Activated CD4-positive, alpha-beta T cell treated with anti-CD3 and anti-CD28 coated beads for 48 hours (primary cell): ENCODE data around the gene BLCAP.
"Not testable (repeated sequence)": the region's sequence is repeated elsewhere in the genome, so short reads cannot be mapped to it uniquely, and the experiment has no call there.

Source experiments
- DNase-seq: peaks from one replicate; pipeline ENCODE4 v3.0.0-alpha.2; 2020

The BLCAP gene, protein sequence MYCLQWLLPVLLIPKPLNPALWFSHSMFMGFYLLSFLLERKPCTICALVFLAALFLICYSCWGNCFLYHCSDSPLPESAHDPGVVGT

DNA sequence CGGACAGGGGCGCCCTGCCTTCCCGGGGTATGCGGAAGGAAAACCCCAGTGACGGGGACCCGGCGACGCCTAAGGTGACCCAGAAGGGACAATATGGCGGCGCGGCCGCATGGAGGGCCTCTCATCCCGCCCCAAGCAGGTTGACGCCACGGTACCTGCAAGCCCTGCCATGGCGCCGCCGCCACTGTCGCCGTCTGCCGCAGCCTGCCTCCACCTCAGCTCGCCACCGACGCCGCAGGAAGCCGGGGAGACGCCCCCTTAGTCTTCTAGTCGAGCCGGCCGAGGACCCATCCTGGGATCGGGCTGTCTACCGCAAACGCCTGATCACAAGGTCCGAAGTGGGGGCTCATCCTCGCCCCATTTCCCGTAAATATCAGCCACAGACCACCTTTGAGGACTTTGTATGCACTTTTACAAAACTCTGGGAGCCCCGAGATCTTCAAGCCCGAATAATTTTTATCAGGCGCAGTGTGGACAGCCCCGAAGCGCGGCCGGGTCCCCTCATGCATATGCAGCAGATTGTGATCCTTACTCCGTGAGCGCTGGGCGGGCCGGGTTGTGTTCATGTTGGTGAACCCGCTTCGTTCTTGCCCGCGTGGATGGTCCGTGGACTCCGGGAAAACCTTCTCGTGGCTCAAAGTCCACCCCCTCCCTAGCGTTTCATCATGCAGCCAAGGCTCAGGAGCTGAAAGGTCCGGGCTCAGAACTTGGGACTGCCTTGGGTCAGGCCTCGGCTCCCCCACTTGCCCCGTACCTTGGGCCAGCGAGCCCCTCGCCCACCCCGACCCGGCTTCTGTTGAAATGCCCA, at the start of gene BLCAP:
BLCAP (minus strand) TSS at position 239 of the 808 bp plus-strand sequence. CDS start 8,702 bp downstream, outside the sequence.
- DNase-seq: peak; percentile 93

DNA sequence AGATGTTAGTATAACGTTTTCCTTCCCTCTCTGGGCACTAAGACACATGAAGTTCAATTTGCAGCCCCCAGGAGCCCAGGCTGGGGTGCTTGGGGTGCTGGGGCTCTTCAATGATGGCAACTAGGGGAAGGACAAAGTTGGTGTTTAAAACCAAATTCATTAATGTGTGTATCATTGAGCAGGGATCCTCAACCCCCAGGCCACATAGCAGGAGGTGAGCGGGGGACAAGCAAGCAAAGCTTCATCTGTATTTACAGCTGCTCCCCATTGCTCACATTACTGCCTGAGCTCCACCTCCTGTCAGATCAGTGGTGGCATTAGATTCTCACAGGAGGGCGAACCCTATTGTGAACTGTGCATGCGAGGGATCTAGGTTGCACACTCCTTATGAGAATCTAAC, 49.8 kb upstream of the BLCAP start:
- DNase-seq: not testable (repeated sequence)

DNA sequence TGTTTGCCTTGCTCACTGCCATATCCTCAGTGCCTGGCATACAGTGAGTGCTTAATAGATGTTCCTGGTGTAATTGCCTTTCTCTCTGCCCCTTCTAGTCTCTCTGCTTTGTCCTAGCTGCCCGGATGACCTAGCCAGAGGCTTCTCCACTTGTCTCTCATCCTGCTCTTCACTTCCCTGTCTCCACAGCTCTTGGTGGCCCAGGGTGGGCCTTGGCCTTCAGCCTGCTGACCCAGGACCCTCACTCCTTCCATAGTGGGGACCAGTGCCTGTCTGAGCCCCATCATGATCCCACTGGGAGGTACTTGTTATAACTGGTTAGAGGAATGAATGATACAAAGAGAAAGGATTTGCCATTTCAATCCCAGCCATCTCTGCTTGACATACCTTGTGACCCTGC, 49.2 kb upstream of the BLCAP start:
- no peak for DNase-seq

DNA sequence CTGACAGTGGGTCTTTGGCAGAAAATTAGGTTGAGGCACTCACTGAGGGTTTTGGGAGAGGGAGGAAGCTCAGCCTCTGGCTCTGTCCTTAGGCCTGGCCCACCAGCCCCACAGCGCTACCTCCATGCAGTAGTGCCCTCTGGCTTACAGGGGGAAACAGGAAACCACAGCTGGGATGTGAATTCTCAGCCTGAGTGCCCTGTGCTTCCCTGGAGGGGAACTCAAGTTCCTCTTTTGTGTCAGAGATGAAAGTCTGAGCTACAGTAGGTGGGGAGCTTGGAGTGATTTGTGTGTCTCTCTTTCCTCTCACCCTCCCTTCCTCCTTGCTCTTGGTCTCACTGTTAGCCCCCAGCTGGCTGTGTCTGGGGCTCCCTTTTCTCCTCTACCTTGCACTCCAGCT, 48.2 kb upstream of the BLCAP start:
- no peak for DNase-seq

DNA sequence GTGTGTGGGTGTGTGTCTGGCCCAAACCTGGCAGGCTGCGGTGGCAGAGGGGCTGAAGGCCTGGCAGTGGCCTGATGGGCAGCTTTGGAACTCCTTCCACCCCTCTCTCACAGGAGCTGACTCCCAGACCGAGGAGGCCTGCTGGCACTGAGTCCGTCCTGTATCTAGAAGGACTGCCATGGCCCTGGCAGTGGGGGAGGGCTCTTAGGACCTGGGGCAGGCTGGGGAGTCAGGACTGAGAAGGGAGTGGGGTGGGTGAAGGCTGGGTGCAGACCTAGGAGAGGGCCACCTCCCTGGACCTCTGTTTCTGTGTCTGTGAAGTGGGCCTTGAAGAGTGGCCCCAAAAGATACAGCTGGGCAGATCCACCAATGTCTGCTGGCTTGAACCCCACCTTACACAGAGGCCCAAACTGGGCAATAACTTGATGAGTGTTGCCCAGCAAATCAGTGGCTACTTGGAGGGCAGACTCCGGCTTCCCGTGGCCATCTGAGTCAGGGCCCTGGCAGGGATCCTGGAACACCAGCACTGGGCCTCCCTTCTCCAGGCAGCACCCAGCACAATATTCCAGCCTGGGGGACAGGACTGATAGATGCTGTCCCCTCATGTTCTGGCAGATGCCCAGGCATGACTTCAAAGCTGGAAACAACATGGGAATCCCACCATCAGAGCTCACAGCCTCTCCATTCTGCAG, 46.7 kb upstream of the BLCAP start:
- DNase-seq: no peak

DNA sequence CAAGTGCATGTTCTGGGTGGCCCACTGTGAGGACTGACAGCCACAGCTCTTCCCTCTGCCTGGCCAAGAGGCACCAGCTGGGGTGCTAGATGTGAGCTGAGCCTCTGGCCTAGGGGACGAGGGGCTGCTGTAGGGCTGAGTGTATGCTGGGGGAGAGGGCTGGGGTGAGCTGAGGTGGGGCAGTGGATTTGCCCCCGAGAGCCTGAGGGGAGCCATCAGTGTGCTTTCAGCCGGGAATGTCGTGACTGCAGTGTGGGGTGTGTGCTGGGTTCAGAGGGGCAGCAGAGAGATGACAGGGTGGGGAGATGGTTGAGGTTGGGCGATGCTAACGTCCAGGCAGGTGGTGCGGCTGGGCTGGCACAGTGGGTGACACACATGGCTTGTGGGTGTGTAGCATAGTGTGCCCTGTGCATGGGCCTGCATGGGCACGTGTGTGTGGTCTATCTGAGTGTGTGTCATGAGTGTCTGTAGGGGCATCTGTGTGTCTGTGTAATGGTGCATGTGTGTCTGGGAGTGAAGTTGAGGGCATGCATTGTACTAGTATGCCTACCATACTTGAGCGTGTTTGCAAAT, 46.0 kb upstream of the BLCAP start:
- DNase-seq: no peak

DNA sequence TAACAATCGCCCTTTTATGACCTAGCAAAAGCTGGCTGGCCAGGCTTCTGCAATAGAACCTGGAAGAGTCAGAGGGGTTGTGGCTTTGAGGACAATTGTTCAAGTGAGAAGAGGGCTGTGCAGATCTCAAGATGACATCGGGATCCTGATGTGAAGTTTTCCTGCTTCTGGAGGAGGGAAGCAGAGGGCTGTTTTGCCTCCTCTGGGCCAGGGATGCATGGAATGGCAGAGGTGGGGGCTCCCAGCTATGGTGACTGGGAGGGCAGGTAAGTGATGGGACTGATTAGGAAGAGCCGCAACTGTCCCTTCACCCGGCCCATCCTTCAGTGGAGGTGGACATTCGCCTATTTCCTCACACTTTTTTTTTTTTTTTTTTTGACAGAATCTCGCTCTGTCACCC, 43.4 kb upstream of the BLCAP start:
- no peak for DNase-seq

DNA sequence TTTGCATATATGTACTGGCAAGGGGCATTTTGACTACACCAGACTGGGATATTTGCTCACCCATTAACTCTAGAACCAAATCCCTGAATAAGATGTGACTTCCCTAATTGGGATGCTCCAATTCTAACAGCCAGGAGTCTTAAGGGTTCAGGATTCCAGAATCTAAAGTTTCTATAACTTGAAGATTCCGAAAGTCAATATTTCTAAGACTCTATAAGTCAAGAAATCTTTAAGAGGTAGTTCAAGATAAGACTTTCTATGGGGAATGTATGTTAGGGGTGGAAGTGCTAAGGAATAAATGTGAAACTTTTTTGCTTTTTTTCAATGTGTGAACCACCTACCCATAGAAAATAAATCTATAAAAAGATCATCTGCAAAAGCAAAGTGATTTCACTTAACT, 42.7 kb upstream of the BLCAP start:
- no peak for DNase-seq

DNA sequence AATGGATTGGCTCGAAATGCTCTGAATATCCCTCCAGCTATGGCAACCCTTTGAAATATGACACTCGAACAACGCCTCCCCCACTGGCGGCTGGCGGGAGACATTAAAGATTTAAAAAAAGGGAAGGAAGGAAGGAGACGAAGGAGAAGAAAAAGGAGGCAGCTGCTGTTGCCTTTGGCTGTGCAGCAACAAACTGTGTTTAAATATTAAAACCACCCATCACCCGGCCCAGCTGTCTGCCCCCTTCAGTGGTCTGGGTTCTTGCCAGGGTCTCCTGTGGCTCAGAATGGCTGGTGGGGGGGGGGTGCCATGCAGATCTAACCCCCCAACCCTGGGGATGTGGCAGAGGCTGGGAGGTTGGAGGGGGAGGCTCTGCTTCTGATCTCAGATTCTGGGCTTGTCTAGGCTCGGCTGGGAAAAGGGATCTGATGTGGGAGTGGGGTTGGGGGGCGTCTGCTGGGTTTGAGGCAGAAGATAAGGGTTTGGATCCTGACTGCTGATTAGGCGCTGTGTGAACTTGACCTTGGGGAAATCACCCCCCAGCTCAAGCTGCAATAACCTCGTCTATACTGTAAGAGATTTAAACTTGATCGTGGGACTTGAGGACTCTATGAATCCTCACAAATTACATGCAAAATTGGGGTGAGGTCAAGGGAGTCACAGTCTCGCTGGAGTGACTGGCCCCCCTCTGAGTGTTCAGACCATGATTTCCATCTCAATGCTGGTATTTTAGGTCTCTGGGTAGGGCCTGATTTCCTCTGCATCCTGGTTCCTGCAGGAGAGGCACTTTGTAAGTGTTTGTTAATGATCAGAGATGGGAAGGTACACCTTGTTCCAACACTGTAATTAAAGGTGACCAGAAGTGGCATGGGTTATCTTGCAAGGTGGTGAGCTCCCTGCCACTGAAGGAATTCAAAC, 40.3 kb upstream of the BLCAP start:
- no peak for DNase-seq

DNA sequence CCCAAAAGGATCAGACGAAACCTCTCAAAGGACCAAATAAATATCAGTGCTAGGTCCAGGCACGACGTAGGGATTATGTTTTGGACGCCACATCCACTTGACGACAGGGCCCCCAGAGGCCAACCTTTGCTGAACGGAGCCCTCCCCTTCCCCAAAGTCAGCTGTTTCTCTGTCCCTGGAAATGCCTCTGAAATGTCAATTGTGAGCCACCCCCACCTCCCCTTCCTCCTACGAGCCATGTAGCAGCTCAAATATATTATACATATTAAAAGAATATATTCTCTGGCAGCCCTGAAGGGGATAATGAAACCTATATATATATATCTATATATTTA, 39.6 kb upstream of the BLCAP start:
- DNase-seq: no peak

DNA sequence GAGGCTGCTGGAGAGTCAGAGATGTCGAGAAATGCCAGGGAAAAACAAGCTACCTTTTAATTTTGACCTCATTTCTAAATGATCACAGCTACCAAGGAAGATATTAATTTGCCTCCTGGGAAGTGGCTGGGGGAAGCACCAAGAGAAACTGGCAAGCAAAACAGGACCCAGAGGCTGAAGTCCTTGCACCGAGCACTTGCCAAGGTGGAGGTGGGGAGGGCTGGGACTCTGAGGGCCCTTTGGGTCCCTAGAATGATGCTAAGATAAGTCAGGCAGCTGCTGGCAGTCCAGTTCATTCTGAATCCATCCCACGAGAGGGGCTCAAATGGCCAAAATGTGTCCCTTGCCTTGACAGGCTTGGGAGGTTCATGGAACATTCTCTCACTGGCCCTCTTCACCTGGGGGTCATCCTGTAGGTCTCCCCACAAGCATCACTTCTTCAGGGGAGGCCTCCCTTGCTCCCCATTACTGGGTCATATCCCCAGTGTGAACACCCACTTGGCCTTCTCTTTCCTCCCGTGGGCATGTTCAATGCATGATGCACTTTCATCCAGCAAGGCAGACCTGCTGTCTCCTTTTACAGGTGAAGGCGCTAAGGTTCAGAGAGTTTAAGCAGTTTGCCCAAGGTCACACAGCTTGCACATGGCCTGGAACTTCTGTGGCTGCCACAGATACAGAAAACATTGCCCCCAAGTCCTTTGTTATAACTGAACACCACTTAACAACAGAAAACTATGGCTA, 39.1 kb upstream of the BLCAP start:
- no peak for DNase-seq

DNA sequence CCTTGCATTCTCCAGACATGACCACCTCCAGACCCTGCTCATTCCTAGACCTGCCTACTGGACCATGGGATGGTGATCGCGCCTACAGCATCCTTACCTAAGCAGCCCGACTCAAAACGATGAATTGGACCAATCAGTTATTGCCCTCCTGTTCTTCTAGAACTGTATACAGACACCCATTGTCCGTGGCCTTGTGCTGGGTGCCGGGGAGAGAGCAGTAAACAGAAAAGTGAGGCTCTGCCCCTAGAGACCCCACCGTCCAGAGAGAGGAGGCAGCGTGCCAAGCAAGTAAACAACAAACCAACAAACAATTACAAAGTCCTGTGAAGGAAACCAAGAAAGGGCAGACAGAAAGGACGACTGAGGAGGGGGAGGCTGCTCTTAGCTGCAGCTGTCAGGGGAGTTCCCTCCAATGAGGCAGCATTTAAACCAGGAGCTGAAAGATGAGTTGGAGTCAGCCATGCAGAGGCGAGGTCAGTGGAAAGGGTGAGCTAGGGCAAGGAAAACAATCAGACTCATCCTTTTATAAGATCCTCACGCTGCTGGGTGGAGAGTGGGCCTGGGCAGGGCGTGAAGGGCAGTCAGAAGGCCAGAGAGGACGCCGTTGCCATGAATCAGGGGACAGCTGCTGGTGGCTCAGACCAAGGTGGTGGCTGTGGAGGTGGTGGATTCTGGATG, 37.6 kb upstream of the BLCAP start:
- no peak for DNase-seq

DNA sequence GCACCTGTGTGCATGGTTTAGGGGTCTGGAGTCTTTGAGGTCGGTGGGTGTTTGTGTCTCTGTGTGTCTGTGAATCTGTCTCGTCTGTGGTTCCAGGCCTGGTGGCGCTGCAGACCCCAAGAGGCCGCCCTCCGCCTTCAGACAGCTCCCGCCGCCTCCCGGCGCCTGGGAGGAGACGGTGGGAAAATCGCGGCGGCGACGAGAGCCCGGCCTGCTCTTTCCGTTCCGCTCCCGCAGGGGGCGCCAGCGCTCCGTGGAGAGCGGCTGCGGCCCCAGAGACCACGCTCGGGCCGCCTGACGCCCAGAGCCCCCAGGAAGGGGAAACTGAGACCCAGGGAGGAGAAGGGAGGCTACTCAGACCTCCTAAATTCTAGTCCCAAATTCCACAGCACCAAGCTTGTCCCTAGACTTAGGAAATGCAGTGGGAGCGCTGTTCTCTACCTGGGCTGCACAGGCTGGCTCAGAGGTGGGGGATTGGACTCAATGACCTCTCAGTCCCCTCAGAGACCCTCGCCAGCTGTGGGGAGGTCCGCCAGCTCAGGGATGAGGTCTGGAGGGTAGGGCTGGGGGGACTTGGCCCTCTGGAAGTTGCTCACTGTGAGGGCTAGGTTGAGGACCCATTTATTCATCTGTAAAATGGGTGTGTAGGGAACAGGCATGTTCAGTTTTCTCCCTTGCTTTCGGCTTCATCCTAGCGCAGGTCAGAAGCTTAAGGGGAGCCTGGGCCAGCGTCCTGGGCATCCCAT, 36.9 kb upstream of the BLCAP start:
- DNase-seq: peak; percentile 63

DNA sequence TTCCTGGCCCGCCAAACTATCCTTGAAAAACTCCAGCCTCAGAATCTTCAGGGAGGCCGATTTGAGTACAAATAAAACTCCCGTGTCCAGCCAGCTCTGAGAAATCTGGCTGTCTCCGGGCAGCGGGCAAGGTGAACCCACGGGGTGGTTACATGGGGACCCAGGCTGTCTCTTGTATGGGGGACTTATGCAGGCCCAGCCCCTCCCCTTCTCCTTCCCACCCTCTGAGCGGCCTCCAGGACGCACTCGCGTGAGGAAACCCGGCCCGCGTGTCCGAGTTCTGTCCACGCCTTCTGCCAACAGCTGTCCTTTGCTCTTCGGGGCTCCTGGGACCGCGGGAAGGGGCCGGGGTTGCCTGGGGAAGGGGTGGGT, 36.3 kb upstream of the BLCAP start:
- no peak for DNase-seq

DNA sequence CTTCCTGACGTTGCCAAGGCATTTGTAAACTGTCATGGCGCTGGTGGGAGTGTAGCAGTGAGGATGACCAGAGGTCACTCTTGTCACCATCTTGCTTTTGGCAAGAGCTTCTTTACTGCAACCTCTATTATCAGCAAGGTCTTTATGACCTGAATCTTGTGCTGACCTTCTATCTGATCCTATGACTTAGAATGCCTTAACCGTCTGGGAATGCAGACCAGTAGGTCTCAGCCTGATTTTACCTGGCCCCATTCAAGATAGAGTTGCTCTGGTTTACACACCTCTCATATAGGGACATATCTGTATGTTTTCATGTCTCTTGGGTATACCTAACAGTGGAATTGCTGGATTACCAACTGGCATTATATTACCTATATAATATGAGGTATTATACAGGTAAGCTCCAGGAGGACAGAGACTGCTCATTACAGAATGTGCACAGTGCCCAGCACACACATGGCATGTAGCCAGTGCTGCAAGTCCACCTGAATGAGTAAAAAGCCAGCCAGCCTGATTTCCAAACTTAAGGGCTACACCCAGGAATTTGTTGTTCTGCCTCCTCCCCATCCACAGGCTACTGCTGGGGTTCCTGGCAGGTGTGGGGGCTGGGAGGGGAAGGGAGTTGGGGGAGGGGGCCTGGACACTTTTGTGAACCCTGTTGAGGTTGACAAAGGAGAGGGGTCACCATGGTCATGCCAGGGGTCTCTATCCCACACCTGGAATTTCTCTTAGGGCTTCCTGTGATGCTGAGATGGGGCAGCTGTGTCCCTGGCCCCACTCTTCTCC, 35.2 kb upstream of the BLCAP start:
- DNase-seq: no peak

DNA sequence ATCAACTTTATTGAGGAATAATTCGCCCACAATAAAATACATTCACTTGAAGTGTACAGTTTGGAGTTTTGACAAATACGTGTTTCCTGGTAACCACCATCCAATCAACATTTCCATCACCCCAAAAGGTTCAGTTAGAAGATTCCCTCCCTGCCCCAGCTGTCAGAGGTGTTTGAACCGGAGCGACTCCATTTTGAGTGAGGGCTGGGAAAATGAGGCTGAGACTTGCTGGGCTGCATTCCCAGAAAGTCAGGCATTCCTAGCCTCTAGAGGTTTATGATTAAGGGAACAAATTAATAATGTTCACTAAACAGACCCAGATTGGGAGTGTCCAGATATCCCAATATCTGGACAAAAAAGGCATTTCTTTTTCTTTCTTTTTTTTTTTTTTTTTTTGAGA, 33.0 kb upstream of the BLCAP start:
- no peak for DNase-seq

DNA sequence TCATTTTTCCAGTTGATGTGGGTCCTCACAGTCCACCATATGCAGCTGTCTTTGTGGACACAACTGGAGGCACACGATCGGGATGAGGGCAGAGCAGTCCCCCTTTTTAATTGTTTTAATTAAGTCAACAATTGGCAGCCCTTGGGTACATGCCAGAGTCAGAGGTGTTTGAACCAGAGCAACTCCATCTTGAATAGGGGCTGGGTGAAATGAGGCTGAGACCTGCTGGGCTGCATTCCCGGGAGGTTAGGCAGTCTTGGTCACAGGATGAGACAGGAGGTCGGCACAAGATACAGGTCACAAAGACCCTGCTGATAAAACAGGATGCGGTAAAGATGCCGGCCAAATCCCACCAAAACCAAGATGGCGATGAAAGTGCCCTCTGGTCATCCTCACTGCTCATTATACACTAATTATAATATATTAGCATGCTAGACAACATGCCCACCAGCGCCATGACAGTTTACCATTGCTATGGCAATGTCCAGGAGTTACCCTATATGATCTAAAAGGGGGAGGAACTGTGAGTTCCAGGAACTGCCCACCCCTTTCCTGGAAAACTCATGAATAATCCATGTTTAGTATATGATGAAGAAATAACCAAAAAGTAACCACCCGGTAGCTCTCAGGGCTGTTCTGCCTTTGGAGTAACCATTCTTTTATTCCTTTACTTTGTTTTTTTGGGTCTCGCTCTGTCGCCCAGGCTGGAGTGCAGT, 31.8 kb upstream of the BLCAP start:
- DNase-seq: no peak

DNA sequence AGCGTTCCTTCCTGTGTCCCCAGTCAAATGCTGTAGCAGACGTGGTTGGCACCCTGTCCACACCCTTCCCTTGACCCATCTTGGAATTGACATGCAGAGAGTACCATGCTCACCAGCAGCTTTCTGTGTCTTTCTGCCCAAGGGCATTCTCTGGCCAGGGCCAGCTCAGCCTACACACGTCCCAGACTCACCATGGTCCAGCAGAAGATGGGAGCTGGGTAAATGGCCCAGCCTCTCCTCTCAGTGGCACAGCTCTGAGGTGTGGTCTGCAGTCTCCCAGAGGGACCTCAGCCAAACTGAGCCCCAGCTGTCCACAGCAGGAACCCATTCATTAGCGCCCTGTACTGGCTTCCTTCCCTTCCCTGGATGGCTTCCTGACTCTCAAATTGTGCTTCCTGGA, 31.1 kb upstream of the BLCAP start:
- DNase-seq: no peak

DNA sequence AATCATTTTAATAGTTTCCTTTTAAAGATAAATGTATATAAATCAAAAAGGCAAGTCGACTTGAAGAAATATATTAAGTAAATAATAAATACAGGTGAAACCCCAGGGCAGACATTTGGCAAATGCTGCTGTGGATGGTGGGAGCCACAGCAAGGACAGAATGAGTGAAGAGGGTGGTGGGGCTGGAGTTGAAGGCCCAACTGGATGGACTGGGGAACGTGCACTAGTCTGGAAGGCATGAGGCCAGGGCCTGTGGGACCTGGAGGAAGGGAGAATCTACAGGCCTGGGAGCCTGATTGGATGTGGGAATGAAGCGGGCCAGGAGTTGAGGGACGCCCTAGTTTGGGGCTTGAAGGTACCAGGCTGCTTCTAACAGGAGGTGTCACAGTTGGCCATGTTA, 30.6 kb upstream of the BLCAP start:
- DNase-seq: no peak

DNA sequence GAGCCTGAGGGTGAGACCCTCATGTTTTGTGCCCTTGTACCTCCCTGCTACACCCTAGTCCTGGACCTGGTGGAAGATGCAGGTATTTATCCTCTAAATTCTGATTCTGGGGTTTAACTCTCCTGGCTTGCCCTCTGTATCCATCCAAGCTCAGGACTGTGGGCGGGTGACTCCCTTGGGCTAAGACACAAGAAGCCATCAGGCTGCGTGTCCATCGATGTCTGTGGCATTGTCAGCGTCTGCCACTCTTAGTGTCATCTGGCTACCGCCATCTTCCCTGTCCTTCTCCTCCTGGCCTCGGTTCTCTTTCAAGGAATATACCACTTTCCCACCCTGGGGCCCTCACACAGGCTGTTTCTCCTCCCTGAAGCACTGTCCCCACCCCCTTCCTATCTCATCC, 28.9 kb upstream of the BLCAP start:
- no peak for DNase-seq
